Measurements from ENCODE around the gene WDFY2. TPM values are rescaled to one million over a fixed set of nuclear protein-coding genes. Genes with fewer than 3 reads are reported as not detected.
A peak's percentile ranks its signal among the peaks of the same experiment; 100 is the strongest.

Gene WDFY2
- total and polyA plus RNA-seq, 2 of the 13 experiments (the other 11 are each of a cell fraction or from before 2014, with no cell fraction given), result 22.6 to 27.0 TPM

DNA sequence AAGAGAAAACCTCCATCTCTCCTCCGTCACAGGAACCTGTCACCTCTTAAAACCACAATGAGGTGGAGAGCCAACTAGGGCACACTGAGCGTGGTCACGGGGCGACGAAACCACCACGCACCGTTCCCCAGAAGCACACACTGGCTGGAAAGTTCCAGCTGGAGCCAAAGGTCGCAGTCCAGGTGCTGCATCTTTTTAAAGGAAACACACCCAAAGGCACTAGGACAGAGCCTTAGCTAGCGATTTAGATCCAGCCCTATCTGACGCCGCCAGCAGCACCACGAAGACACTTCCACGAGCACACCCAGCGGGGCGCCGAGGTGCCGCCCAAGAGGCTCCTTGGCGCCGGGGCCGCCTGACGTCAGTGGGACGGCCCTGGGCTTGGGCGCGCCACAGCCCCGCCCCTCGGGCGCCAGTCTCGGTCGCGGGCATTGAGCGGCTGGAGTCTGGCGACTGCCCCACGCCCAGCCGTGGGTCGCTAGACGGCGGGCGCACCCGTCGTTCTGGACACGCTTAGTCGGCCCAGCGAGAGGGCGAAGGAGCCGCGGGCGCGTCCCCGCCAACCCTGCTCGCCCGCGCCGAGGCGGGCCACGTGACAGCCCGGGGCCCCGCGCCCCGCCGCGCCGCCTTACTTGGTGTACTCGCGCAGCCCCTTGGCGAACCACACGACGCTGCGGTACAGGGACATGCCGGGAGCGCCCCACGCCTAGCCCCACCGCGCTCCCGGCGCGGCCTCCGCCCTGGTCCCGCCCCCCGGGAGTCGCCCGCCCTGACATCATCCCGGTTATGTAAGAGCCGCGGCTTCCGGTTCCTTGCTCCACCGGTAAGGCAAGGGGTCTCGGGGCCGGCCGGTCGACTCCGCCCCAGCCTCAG is 219.4 kb downstream of the WDFY2 start, which contains the start of gene DHRS12 (continued):
- TF ChIP-seq PITX1 (CRISPR knock-in tag; IDR thresholded peaks at IDR 0.05) (peak; percentile 6; the same call in 1 of the 2 replicates), PPARG (CRISPR knock-in tag; conservative IDR thresholded peaks at IDR 0.05) (no peak), EZH2 (conservative IDR thresholded peaks at IDR 0.05; ENCODE audit: low read depth, low read length) (no peak), TCF7L2 (IDR thresholded peaks at IDR 0.05; ENCODE audit: low read depth, low read length) (no peak), ISX (CRISPR knock-in tag; conservative IDR thresholded peaks at IDR 0.05) (peak; percentile 67; the same call in 1 of the 2 replicates), ZNF12 (CRISPR knock-in tag; IDR thresholded peaks at IDR 0.05) (no peak), GFI1 (CRISPR knock-in tag; IDR thresholded peaks at IDR 0.05; ENCODE audit: borderline replicate concordance) (peak; percentile 53; the same call in 1 of the 2 replicates), ZNF800 (CRISPR knock-in tag; IDR thresholded peaks at IDR 0.05) (no peak; the same call in 1 of the 2 replicates), ZNF614 (CRISPR knock-in tag; IDR thresholded peaks at IDR 0.05; ENCODE audit: borderline replicate concordance) (peak; percentile 71), ZNF282 (IDR thresholded peaks at IDR 0.05; ENCODE audit: partially characterized antibody) (no peak), ZSCAN21 (CRISPR knock-in tag; IDR thresholded peaks at IDR 0.05; ENCODE audit: borderline replicate concordance) (peak; percentile 83), XBP1 (CRISPR knock-in tag; IDR thresholded peaks at IDR 0.05) (no peak; the same call in 1 of the 2 replicates), KDM1A (CRISPR knock-in tag; IDR thresholded peaks at IDR 0.05) (no peak), SMARCC2 (IDR thresholded peaks at IDR 0.05) (no peak), SNAI1 (CRISPR knock-in tag; IDR thresholded peaks at IDR 0.05; ENCODE audit: borderline replicate concordance) (no peak), NR3C1 (CRISPR knock-in tag; IDR thresholded peaks at IDR 0.05) (no peak), ZC3H13 (CRISPR knock-in tag; IDR thresholded peaks at IDR 0.05) (peak; percentile 33; the same call in 1 of the 2 replicates), RXRB (CRISPR knock-in tag; IDR thresholded peaks at IDR 0.05; ENCODE audit: borderline replicate concordance) (peak; percentile 41; the same call in 1 of the 2 replicates)
- TF ChIP-seq, protein P1, sequence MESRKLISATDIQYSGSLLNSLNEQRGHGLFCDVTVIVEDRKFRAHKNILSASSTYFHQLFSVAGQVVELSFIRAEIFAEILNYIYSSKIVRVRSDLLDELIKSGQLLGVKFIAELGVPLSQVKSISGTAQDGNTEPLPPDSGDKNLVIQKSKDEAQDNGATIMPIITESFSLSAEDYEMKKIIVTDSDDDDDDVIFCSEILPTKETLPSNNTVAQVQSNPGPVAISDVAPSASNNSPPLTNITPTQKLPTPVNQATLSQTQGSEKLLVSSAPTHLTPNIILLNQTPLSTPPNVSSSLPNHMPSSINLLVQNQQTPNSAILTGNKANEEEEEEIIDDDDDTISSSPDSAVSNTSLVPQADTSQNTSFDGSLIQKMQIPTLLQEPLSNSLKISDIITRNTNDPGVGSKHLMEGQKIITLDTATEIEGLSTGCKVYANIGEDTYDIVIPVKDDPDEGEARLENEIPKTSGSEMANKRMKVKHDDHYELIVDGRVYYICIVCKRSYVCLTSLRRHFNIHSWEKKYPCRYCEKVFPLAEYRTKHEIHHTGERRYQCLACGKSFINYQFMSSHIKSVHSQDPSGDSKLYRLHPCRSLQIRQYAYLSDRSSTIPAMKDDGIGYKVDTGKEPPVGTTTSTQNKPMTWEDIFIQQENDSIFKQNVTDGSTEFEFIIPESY (CRISPR knock-in tag; IDR thresholded peaks at IDR 0.05), result no peak
- TF ChIP-seq, protein P2, sequence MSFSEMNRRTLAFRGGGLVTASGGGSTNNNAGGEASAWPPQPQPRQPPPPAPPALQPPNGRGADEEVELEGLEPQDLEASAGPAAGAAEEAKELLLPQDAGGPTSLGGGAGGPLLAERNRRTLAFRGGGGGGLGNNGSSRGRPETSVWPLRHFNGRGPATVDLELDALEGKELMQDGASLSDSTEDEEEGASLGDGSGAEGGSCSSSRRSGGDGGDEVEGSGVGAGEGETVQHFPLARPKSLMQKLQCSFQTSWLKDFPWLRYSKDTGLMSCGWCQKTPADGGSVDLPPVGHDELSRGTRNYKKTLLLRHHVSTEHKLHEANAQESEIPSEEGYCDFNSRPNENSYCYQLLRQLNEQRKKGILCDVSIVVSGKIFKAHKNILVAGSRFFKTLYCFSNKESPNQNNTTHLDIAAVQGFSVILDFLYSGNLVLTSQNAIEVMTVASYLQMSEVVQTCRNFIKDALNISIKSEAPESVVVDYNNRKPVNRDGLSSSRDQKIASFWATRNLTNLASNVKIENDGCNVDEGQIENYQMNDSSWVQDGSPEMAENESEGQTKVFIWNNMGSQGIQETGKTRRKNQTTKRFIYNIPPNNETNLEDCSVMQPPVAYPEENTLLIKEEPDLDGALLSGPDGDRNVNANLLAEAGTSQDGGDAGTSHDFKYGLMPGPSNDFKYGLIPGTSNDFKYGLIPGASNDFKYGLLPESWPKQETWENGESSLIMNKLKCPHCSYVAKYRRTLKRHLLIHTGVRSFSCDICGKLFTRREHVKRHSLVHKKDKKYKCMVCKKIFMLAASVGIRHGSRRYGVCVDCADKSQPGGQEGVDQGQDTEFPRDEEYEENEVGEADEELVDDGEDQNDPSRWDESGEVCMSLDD (CRISPR knock-in tag; IDR thresholded peaks at IDR 0.05; ENCODE audit: borderline replicate concordance), result peak; percentile 31; the same call in 1 of the 2 replicates
- TF ChIP-seq, protein P3, sequence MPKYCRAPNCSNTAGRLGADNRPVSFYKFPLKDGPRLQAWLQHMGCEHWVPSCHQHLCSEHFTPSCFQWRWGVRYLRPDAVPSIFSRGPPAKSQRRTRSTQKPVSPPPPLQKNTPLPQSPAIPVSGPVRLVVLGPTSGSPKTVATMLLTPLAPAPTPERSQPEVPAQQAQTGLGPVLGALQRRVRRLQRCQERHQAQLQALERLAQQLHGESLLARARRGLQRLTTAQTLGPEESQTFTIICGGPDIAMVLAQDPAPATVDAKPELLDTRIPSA (CRISPR knock-in tag; IDR thresholded peaks at IDR 0.05; ENCODE audit: borderline replicate concordance), result no peak

All from HepG2 (cell line).